HUDEP-2 (cell line): ENCODE measurements around the gene ADAP1.

ENCODE experiments used
- DNase-seq, 76 experiments: peaks; one replicate each; lab custom pipeline; 2025; ENCODE audit not compliant: unreplicated experiment in 76 of 76; lab: John Stamatoyannopoulos, UW

ADAP1 gene

GRCh38 chr7:910931-911431 lies 43.5 kb downstream of the ADAP1 start:
- DNase-seq = no peak

DNA sequence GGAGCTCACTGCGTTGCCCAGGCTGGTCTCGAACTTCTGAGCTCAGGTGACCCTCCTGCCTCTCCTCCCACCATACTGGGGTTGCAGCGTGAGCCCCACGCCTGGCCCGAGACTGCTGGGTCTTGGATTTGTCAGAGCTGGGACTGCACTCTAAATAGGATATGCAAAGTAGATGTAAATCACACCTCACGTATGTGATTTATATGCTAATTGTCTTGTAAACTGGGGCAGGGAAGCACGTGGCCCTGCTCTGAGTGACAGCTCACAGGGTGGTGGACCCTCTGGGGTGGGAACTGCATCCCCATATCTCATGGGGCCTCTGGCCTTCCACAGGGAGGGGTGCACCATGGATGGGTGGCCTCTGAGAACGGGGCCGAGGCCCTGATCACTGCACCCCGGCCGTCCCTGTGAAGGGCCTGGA lies 44.0 kb downstream of the ADAP1 start:
- no peak for DNase-seq

- DNase-seq = peak in 23 of 76 experiments; percentile 10 to 45 (median 28)
Measured at GRCh38 chr7:909358-910329, 44.8 kb downstream of the ADAP1 start.

DNA sequence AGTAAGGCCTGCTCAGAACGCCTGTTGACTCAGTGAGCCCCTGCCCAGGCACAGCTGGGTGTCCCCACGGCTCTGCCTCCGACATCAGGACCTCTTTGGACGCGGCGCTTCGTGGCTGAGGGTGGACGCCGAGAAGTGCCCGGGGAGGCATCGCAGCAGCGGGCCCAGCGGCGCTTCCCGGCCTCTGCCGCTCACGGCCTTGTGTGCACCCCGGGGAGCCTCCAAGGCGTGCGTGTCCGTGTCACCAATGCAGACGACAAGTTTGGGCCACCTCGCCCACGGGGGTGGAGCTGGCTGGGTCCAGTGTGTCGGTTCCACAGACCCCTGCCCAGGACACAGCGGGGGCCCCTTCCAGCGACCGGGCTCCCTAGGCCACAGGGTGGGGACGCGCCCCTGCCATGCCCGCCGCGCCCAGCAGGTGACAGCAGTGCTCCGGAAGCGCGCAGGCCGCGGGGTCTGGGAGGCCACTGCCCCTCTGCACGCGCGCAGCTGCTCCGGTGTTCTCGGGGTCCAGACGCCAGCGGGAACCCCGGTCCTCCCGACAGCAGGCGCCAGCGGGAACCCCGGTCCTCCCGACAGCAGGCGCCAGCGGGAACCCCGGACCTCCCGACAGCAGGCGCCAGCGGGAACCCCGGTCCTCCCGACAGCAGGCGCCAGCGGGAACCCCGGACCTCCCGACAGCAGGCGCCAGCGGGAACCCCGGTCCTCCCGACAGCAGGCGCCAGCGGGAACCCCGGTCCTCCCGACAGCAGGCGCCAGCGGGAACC lies 45.7 kb downstream of the ADAP1 start:
- DNase-seq = peak in 53 of 76 experiments; percentile 13 to 80 (median 49)

- no peak for DNase-seq
Measured at GRCh38 chr7:908159-908581, 46.3 kb downstream of the ADAP1 start.

DNA sequence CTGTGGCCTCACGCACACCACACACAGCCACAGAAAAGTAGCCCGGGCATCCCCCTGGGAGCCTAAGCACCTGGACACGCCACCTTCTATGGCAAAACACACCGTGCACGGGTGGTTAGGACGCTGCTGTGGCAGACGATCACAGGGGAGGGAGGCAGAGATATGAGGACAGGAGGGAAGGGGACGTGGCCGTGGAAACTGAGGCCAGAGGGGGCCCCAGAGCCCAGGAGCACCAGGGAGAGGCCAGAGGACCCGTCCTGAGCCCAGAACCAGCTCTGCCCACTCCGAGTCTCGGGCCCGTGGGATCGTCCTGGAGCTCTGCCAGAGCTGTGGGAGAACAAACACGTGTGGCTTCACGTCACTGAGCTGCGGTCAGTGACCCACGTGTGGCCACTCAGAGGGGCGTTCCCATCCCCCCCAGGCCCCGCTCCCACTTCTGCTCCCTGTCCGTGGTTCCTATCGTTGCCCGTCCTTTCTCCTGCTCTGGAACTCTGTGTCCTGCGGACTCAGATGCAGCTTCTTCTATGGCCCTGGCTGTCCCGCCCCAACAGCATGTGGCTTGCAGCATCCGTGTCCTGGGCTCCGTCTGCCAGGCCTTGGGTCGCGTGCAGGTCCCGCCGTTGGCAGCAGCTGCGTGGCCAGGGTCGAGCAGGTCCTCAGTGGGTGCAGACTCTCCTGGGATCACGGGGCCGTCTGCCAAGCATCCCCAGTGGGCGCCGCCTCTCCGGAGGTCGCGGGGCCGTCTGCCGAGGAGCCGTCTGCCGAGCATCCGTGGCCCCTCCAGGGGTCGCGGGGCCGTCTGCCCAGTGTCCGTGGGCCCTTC lies 47.1 kb downstream of the ADAP1 start:
- no peak for DNase-seq

DNA sequence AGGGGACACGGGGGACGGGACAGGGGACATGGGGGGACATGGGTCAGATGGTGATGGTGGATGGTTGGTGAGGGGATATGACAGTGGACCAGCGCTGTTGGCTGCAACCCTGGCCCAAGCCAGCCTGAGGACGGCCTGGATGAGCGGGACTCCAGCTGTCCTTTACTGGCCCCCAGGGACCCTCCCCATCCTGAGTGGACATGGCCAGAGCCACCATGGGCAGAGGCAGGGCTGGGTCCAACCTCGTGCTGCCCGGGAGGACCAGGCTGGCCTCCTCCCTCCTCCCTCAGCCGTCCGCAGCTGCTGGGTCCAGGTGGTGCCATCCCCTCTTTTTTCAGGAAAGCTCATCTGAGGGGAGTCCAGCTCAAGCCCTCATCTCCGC lies 47.7 kb downstream of the ADAP1 start:
- no peak for DNase-seq

GRCh38 chr7:904847-905246 lies 49.6 kb downstream of the ADAP1 start:
- no peak for DNase-seq

DNA sequence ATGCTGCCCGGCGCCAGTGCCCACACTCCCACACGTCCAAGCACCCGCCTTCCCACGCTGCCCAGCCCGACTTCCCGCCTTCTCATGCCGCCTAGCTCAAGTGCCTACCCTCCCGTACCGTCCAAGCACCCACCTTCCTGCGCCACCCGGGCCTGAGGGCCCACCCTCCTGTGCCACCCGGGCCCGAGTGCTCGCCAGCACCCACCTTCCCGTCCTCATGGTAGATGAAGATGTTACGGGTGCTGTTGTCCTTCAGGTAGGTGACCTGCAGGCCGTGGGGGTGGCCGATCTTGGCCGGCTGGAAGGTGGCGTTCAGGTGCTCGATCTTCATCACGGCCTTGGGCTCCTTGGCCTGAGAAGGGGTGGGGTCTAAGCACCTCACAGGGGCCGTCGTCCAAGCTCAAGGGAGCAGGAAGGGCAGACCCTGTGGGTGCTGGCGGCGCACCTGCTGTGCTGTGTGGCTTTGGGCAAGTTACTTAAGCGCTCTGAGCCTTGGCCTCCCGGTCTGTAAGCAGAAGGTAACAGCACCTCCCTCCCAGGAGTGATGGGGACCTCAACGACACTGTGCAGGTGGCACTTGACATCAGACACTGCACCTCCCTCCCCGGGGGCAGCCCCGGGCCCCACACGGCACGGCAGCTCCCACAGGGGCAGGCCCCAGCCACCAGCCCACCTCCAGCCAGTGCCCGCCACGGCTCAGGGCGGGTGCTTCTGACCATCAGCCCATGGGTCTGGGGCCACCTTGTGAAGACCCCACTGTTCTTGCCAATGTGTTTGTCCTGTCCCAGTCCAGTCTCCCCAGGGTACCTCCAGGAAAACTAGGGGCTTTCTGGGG lies 50.3 kb downstream of the ADAP1 start:
- DNase-seq = no peak

- DNase-seq = no peak
Measured at GRCh38 chr7:902996-903395, 51.5 kb downstream of the ADAP1 start.

GRCh38 chr7:901388-902154 lies 52.9 kb downstream of the ADAP1 start:
- DNase-seq = peak; percentile 21 to 99 (median 93)

DNA sequence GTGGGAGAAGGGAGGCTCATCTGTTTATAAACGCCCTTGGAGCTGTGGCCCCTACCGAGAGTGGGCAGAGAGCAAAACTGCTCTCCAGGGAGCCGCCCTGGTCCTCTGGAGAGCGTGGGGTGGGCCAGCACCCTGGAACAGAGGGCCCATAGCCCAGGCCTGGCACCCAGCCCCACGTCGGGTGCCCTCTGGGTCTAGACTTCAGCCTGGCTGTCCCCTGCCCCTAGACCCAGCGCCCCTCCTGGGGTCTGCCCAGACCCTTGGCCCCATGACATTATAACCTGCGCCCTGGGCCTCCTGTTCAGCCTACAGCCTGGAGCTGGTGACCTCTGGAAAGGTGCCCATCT lies 53.5 kb downstream of the ADAP1 start:
- DNase-seq = no peak

- DNase-seq = no peak
Measured at GRCh38 chr7:900331-901040, 54.0 kb downstream of the ADAP1 start.

GRCh38 chr7:899806-900205 lies 54.7 kb downstream of the ADAP1 start:
- DNase-seq = no peak

- DNase-seq = no peak
Measured at GRCh38 chr7:898855-899681, 55.4 kb downstream of the ADAP1 start.

- no peak for DNase-seq
Measured at GRCh38 chr7:898460-898854, 56.0 kb downstream of the ADAP1 start.

- no peak for DNase-seq
Measured at GRCh38 chr7:897771-898376, 56.6 kb downstream of the ADAP1 start.
